Neural cell (in vitro differentiated cells): ENCODE results near the gene ETFA. TPM values are rescaled to one million over a fixed set of nuclear protein-coding genes. Genes with fewer than 3 reads are reported as not detected.

Experiments
- H2AFZ ChIP-seq: fragments of 200-600, 300-800 bp; sonication (generic), shearing (Covaris generic); 2 replicates; pipeline ENCODE4 v1.6.0; 2014; ENCODE audit warnings: low read depth, mild to moderate bottlenecking, antibody characterized with exemption, low read length, moderate library complexity
- H3F3A ChIP-seq: fragments of 200-600 bp; shearing (Covaris generic); 2 replicates; pipeline ENCODE4 v1.6.1; 2016; ENCODE audit warnings: mild to moderate bottlenecking, moderate library complexity, mixed read lengths, antibody characterized with exemption, low read length; ENCODE audit not compliant: insufficient read depth, poor library complexity, severe bottlenecking
- H3K27ac ChIP-seq: fragments of 200-600, 300-800 bp; sonication (generic), shearing (Covaris generic); 2 replicates; pipeline ENCODE4 v1.5.1; 2014; ENCODE audit warnings: mild to moderate bottlenecking, low read length, moderate library complexity
- H3K27me3 ChIP-seq: fragments of 300-800, 200-600 bp; sonication (generic), shearing (Covaris generic); 2 replicates; pipeline ENCODE4 v1.6.0; 2014; ENCODE audit warnings: mild to moderate bottlenecking, low read depth, low read length, moderate library complexity; ENCODE audit not compliant: insufficient read depth
- H3K36me3 ChIP-seq: fragments of 300-800, 200-600 bp; sonication (generic), shearing (Covaris generic); 2 replicates; pipeline ENCODE4 v1.5.1; 2014; ENCODE audit warnings: mild to moderate bottlenecking, antibody characterized with exemption, low read length, moderate library complexity; ENCODE audit not compliant: insufficient read depth
- H3K4me2 ChIP-seq: fragments of 300-800, 200-600 bp; sonication (generic), shearing (Covaris generic); 2 replicates; pipeline ENCODE4 v1.6.0; 2014; ENCODE audit warnings: mild to moderate bottlenecking, low read length
- H3K4me3 ChIP-seq: fragments of 300-800, 200-600 bp; sonication (generic), shearing (Covaris generic); 2 replicates; pipeline ENCODE4 v1.5.1; 2014; ENCODE audit warnings: mild to moderate bottlenecking, low read length, moderate library complexity
- H3K79me2 ChIP-seq: fragments of 200-600 bp; shearing (Covaris generic); replicated peaks from 2 replicates; pipeline ENCODE4 v1.6.0; 2014; ENCODE audit warnings: mild to moderate bottlenecking, low read length, moderate library complexity; ENCODE audit not compliant: insufficient read depth
- H3K9ac ChIP-seq: fragments of 300-800, 200-600 bp; sonication (generic), shearing (Covaris generic); 2 replicates; pipeline ENCODE4 v1.6.1; 2016; ENCODE audit warnings: mild to moderate bottlenecking, low read length, mixed read lengths
- H3K9me2 ChIP-seq: fragments of 200-600 bp; shearing (Covaris generic); 2 replicates; pipeline ENCODE4 v1.6.1; 2016; ENCODE audit warnings: mild to moderate bottlenecking, low read length, mixed read lengths; ENCODE audit not compliant: insufficient read depth
- H3K9me3 ChIP-seq: fragments of 200-600, 300-800 bp; sonication (generic), shearing (Covaris generic); 2 replicates; pipeline ENCODE4 v1.6.1; 2016; ENCODE audit warnings: mild to moderate bottlenecking, mixed run types, low read length, moderate library complexity, mixed read lengths
- H4K20me1 ChIP-seq: fragments of 200-600 bp; shearing (Covaris generic); 2 replicates; pipeline ENCODE4 v1.6.1; 2016; ENCODE audit warnings: mild to moderate bottlenecking, mixed run types; ENCODE audit not compliant: insufficient read depth
- CTCF ChIP-seq: fragments of 450-650 bp; IDR thresholded peaks from 2 replicates; pipeline ENCODE4 v1.5.1; 2014; ENCODE audit warnings: antibody characterized with exemption, mild to moderate bottlenecking, moderate library complexity; ENCODE audit not compliant: poor library complexity, severe bottlenecking
- EP300 ChIP-seq: fragments of 450-650 bp; conservative IDR thresholded peaks from 2 replicates; pipeline ENCODE4 v1.6.1; 2014; ENCODE audit warnings: antibody characterized with exemption, mild to moderate bottlenecking, moderate library complexity; ENCODE audit not compliant: poor library complexity, severe bottlenecking
- EZH2 ChIP-seq: fragments of 200-600, 300-800 bp; shearing (Covaris generic), sonication (generic); IDR thresholded peaks from 2 replicates; pipeline ENCODE4 v1.6.1; 2014; ENCODE audit warnings: antibody characterized with exemption, low read length, borderline replicate concordance, mild to moderate bottlenecking; ENCODE audit not compliant: insufficient read depth, poor library complexity, severe bottlenecking
- MXI1 ChIP-seq: fragments of 450-650 bp; conservative IDR thresholded peaks from 2 replicates; pipeline ENCODE4 v1.6.1; 2014; ENCODE audit warnings: antibody characterized with exemption, mild to moderate bottlenecking; ENCODE audit not compliant: poor library complexity, severe bottlenecking
- POLR2AphosphoS5 ChIP-seq: IDR thresholded peaks from 2 replicates; pipeline ENCODE4 v1.6.1; 2012
- RAD21 ChIP-seq: fragments of 450-650 bp; conservative IDR thresholded peaks from 2 replicates; pipeline ENCODE4 v1.6.1; 2014; ENCODE audit warnings: antibody characterized with exemption, mild to moderate bottlenecking, moderate library complexity
- REST ChIP-seq: IDR thresholded peaks from 2 replicates; pipeline ENCODE4 v1.6.1; 2012; ENCODE audit warnings: borderline replicate concordance
- SMC3 ChIP-seq: fragments of 450-650 bp; conservative IDR thresholded peaks from 2 replicates; pipeline ENCODE4 v1.6.1; 2014; ENCODE audit warnings: antibody characterized with exemption, mild to moderate bottlenecking, moderate library complexity; ENCODE audit not compliant: poor library complexity
- TAF1 ChIP-seq: IDR thresholded peaks from 2 replicates; pipeline ENCODE4 v1.6.1; 2012; ENCODE audit warnings: low read depth
- polyA plus RNA-seq: library from polyadenylated mRNA; depleted of rRNA; stranded (reverse); fragments of >200 nt; gene quantifications from 2 replicates; pipeline ENCODE4 v1.2.3, GENCODE V29; 2014

ETFA gene
- polyA plus RNA-seq, 1 donor from 2014 or later, result 145 TPM

DNA sequence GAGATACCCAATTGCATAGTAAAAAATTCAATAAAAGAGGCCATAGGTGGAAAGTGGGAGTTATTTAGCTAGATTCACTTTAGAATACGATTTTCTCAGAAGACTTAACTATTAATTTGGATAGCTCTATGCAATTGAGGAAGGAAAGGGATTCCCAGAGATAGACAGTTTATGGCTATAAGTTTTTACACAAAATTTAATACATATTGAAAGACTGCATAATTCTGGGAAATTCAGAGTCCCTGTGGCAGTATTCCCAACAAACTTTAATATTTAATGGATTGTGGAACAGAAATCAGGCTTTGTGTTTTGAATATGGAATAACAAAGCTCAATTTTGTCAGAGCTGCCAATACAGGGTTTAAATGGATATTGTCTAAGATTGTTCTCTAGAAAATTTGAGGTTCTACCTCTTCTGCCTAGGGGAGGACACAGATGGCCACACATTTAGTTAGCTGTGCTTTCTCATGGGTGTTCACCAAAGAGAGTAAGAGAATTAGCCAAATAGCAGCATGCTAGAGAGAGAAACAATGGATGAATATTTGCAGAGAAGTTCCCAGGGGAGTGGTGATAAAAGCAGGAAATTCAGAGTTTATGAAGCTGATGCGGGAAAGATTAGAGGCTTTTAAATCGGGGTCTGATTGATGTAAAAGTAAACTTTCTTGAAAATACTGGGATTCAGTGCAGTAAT, 33.8 kb upstream of the ETFA start:
- Histone ChIP-seq H3K27me3 (peaks cover 97% of the 10 kb centered on the region), H2AFZ (no peak overlapping the region), H3K9me2 (no peaks in the 10 kb centered on the region), H4K20me1 (no peaks in the 10 kb centered on the region), H3K79me2 (no peaks in the 10 kb centered on the region), H3K4me2 (no peak overlapping the region), H3K4me3 (no peak overlapping the region), H3K9ac (no peak overlapping the region), H3K27ac (no peak overlapping the region), H3K36me3 (no peaks in the 10 kb centered on the region), H3F3A (no peaks in the 10 kb centered on the region), H3K9me3 (no peaks in the 10 kb centered on the region)
- TF ChIP-seq EP300 (no peak), EZH2 (no peak), SMC3 (no peak), CTCF (no peak), MXI1 (no peak), REST (no peak), TAF1 (no peak), RAD21 (no peak), POLR2AphosphoS5 (no peak)

DNA sequence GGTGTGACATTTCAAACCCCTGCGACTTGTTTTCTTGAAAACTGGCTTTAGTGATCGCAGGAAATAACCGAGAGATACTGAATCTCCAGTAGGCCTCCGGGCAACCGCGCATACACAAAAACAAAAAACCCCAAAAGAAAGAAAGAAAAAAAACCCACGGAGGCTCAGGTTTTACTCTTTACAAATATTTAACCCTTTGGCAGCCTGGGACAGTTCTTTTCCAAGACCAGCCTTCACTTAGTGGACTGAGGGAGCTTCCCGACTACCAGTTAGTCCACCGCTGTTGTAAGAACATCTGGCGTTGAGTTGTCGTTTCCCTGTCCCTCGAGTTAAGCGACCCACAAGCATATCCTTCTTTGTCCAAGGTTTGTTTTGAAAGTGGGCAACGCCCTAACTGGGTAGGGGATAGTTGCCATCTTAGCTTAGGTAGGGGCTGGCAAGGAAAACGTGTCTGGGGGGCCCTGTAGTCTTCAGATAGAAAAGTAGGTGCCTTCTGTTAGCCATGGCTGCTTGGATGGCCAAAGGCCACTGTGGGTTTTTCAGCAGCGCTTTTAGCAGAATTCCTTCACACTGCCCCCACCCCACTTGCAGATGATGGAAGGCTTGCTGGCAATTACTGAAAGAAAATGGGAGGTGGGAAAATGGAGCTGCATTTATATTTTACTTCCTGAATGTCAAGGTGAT, 32.2 kb upstream of the ETFA start:
- Histone ChIP-seq H3K9me3 (no peaks in the 10 kb centered on the region), H3F3A (no peaks in the 10 kb centered on the region), H3K9me2 (no peaks in the 10 kb centered on the region), H3K4me3 (no peak overlapping the region), H4K20me1 (no peaks in the 10 kb centered on the region), H3K4me2 (no peak overlapping the region), H3K9ac (no peak overlapping the region), H3K27me3 (peaks cover 100% of the 10 kb centered on the region), H3K27ac (no peak overlapping the region), H2AFZ (no peak overlapping the region), H3K79me2 (no peaks in the 10 kb centered on the region), H3K36me3 (no peaks in the 10 kb centered on the region)
- TF ChIP-seq EP300 (no peak), TAF1 (no peak), POLR2AphosphoS5 (no peak), REST (no peak), EZH2 (no peak), RAD21 (no peak), CTCF (no peak), SMC3 (no peak), MXI1 (no peak)
